DND-41 (cell line): ENCODE data around the gene BCAP29.

ENCODE experiments used
- CTCF ChIP-seq: IDR thresholded peaks from 2 replicates; pipeline ENCODE4 v1.5.1; 2012; ENCODE audit warnings: borderline replicate concordance, low read length, moderate library complexity, mild to moderate bottlenecking; ENCODE audit not compliant: poor library complexity, severe bottlenecking; ENCODE audit errors: extremely low read depth
- EZH2 ChIP-seq: IDR thresholded peaks from 3 replicates; pipeline ENCODE4 v1.6.1; 2012; ENCODE audit warnings: borderline replicate concordance, low read depth, mild to moderate bottlenecking, moderate library complexity, low read length, inconsistent platforms; ENCODE audit not compliant: severe bottlenecking

- TF ChIP-seq CTCF = peak; percentile 31
- TF ChIP-seq EZH2 = no peak
These were observed at the start of gene BCAP29 for GRCh38 chr7:107579885-107580715.
